Measurements from ENCODE around the gene GALNT1.

Gene GALNT1

DNA sequence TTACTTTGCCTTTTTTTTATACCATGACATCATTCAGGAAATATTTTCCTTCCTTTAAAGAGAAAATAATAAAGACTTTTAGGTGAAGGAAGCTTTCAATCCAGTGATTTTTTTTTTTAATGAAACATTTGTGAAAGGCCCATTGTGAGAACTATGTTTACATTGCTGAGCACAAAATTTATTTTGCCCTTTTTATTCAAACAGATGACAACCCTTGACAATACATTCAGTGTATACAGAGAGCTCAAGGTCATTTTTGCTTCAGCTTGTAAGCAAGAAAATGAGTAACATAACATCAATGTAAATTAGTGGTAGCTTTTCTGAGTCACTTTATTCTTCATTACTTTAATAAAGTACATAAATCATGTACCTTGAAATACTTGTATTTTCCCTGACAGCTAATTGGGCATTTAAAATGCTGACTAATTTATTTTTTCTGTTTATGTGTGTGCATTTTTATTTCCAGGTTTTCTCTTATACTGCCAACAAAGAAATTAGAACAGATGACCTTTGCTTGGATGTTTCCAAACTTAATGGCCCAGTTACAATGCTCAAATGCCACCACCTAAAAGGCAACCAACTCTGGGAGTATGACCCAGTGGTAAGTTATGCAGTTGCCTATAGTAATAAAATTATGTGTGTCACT is 121.6 kb downstream of the GALNT1 start:
- Histone ChIP-seq H3K27me3 (ENCODE audit: control insufficient read depth in 1 of 2, insufficient read depth in 2 of 2, low read length in 2 of 2) (no peaks in the 10 kb centered on the region), H3K4me1 (ENCODE audit: control insufficient read depth in 1 of 2, insufficient read depth in 2 of 2, low read length in 2 of 2) (no peaks in the 10 kb centered on the region), H3K9ac (ENCODE audit: low read depth in 1 of 2, low read length in 2 of 2) (no peak overlapping the region), H3K36me3 (ENCODE audit: control insufficient read depth in 1 of 2, insufficient read depth in 2 of 2, low read length in 2 of 2) (peaks cover 13 to 31% of the 10 kb centered on the region in 2 donors), H3K9me3 (ENCODE audit: control insufficient read depth in 1 of 2, low read length in 2 of 2) (no peaks in the 10 kb centered on the region), H3K4me3 (ENCODE audit: low read depth in 1 of 2, low read length in 2 of 2) (no peak overlapping the region), H3K27ac (ENCODE audit: low read depth, low read length) (no peak overlapping the region)

- peaks cover 7 to 37% of the 10 kb centered on the region in 2 donors for H3K36me3 ChIP-seq (ENCODE audit: control insufficient read depth in 1 of 2, insufficient read depth in 2 of 2, low read length in 2 of 2)
- H3K9me3 ChIP-seq (ENCODE audit: control insufficient read depth in 1 of 2, low read length in 2 of 2) = no peaks in the 10 kb centered on the region
- no peak overlapping the region for H3K4me3 ChIP-seq (ENCODE audit: low read depth in 1 of 2, low read length in 2 of 2)
- H3K9ac ChIP-seq (ENCODE audit: low read depth in 1 of 2, low read length in 2 of 2) = no peak overlapping the region
- no peaks in the 10 kb centered on the region for H3K27me3 ChIP-seq (ENCODE audit: control insufficient read depth in 1 of 2, insufficient read depth in 2 of 2, low read length in 2 of 2)
- H3K4me1 ChIP-seq (ENCODE audit: control insufficient read depth in 1 of 2, insufficient read depth in 2 of 2, low read length in 2 of 2) = no peaks in the 10 kb centered on the region
- H3K27ac ChIP-seq (ENCODE audit: low read depth, low read length) = no peak overlapping the region
Measured at GRCh38 chr18:35705988-35706387, 124.4 kb downstream of the GALNT1 start.

DNA sequence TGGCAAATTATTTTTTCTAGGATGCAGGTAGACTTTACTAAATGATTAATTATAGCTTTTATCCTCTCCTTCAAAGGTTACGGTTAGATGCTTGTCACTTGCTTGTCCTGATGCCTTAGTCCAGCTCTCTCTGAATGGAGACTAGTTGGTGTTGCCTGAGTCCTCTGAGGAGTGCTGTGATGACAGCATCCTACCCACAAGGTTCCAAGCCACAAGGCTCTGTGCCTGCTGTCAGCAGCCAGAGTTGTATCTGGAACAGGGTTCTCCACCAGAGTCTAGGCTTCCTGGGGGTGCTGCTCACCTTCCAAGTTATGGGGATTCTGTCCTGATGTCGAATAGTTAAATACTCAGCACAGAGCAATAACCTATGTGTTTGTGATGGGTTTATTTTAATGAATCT is 125.7 kb downstream of the GALNT1 start:
- peaks cover 7 to 37% of the 10 kb centered on the region in 2 donors for H3K36me3 ChIP-seq (ENCODE audit: control insufficient read depth in 1 of 2, insufficient read depth in 2 of 2, low read length in 2 of 2)
- no peak overlapping the region for H3K9ac ChIP-seq (ENCODE audit: low read depth in 1 of 2, low read length in 2 of 2)
- no peaks in the 10 kb centered on the region for H3K9me3 ChIP-seq (ENCODE audit: control insufficient read depth in 1 of 2, low read length in 2 of 2)
- H3K27ac ChIP-seq (ENCODE audit: low read depth, low read length) = no peak overlapping the region
- no peaks in the 10 kb centered on the region for H3K27me3 ChIP-seq (ENCODE audit: control insufficient read depth in 1 of 2, insufficient read depth in 2 of 2, low read length in 2 of 2)
- H3K4me3 ChIP-seq (ENCODE audit: low read depth in 1 of 2, low read length in 2 of 2) = no peak overlapping the region
- no peaks in the 10 kb centered on the region for H3K4me1 ChIP-seq (ENCODE audit: control insufficient read depth in 1 of 2, insufficient read depth in 2 of 2, low read length in 2 of 2)

DNA sequence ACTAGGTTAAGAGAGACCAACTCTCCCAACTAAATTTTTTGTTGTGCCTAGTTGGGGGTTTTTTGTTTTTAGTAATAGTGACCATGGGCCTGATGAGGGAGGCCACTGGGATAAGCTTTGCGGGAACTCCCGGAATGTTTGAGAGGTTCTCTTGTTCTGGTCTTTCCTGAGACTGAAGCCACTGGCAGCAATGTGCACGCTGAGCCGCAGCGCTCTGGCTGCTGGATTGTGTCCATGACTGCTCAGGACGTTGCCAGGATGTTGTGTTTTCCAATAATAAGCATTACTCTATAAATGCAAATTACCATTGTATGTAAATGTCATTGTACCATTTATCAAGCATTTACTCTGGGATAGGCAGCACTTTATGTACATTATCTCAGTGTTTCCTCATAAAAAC is 126.1 kb downstream of the GALNT1 start:
- Histone ChIP-seq H3K4me3 (ENCODE audit: low read depth in 1 of 2, low read length in 2 of 2) (no peak overlapping the region), H3K36me3 (ENCODE audit: control insufficient read depth in 1 of 2, insufficient read depth in 2 of 2, low read length in 2 of 2) (peaks cover 7 to 37% of the 10 kb centered on the region in 2 donors), H3K27me3 (ENCODE audit: control insufficient read depth in 1 of 2, insufficient read depth in 2 of 2, low read length in 2 of 2) (no peaks in the 10 kb centered on the region), H3K4me1 (ENCODE audit: control insufficient read depth in 1 of 2, insufficient read depth in 2 of 2, low read length in 2 of 2) (no peaks in the 10 kb centered on the region), H3K27ac (ENCODE audit: low read depth, low read length) (no peak overlapping the region), H3K9ac (ENCODE audit: low read depth in 1 of 2, low read length in 2 of 2) (no peak overlapping the region), H3K9me3 (ENCODE audit: control insufficient read depth in 1 of 2, low read length in 2 of 2) (no peaks in the 10 kb centered on the region)

GRCh38 chr18:35710581-35710980 is 129.0 kb downstream of the GALNT1 start:
- Histone ChIP-seq H3K4me3 (ENCODE audit: low read depth in 1 of 2, low read length in 2 of 2) (no peak overlapping the region), H3K9ac (ENCODE audit: low read depth in 1 of 2, low read length in 2 of 2) (no peak overlapping the region), H3K27me3 (ENCODE audit: control insufficient read depth in 1 of 2, insufficient read depth in 2 of 2, low read length in 2 of 2) (no peaks in the 10 kb centered on the region), H3K4me1 (ENCODE audit: control insufficient read depth in 1 of 2, insufficient read depth in 2 of 2, low read length in 2 of 2) (no peaks in the 10 kb centered on the region), H3K36me3 (ENCODE audit: control insufficient read depth in 1 of 2, insufficient read depth in 2 of 2, low read length in 2 of 2) (peaks cover 4 to 24% of the 10 kb centered on the region in 2 donors), H3K27ac (ENCODE audit: low read depth, low read length) (no peak overlapping the region), H3K9me3 (ENCODE audit: control insufficient read depth in 1 of 2, low read length in 2 of 2) (no peaks in the 10 kb centered on the region)

DNA sequence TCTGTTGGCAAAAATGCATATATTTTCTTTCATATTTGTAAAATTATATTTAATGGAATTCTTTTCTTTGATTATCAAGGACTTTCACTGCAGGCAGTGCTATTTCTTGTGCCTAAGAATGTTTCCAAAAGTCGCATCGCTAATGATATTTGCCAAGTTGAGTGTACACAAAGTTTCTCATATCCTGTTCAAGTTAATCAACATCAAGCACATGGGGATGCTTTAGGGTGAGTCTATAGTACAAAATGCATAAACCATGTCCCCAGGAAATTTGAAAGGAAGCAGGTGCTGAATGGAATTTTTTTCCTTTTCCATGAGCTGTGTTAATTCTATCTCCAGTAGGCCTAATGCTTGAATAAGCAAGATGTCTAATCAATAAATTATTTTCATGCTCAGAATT is 129.7 kb downstream of the GALNT1 start:
- H3K27ac ChIP-seq (ENCODE audit: low read depth, low read length) = no peak overlapping the region
- H3K4me3 ChIP-seq (ENCODE audit: low read depth in 1 of 2, low read length in 2 of 2) = no peak overlapping the region
- H3K4me1 ChIP-seq (ENCODE audit: control insufficient read depth in 1 of 2, insufficient read depth in 2 of 2, low read length in 2 of 2) = no peaks in the 10 kb centered on the region
- H3K9me3 ChIP-seq (ENCODE audit: control insufficient read depth in 1 of 2, low read length in 2 of 2) = no peaks in the 10 kb centered on the region
- H3K36me3 ChIP-seq (ENCODE audit: control insufficient read depth in 1 of 2, insufficient read depth in 2 of 2, low read length in 2 of 2) = peaks cover 4 to 17% of the 10 kb centered on the region in 2 donors
- H3K27me3 ChIP-seq (ENCODE audit: control insufficient read depth in 1 of 2, insufficient read depth in 2 of 2, low read length in 2 of 2) = no peaks in the 10 kb centered on the region
- no peak overlapping the region for H3K9ac ChIP-seq (ENCODE audit: low read depth in 1 of 2, low read length in 2 of 2)

DNA sequence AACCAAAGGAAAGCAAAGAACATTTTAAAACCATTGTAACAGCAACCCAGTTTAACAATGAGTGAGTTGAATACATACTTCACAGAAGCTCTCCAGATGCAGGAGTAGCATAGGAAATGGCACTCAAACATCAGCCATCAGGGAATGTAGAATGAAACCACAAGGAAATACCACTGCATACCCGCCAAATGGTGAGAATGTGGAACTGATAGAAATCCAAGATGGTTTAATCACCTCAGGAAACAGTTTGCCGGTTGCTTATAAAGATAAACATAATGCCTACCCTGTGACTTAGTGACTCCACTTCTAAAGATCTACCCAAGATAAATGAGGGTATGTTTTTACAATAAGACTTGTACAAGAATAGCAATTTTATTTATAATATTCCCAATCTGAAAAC is 132.0 kb downstream of the GALNT1 start:
- Histone ChIP-seq H3K36me3 (ENCODE audit: control insufficient read depth in 1 of 2, insufficient read depth in 2 of 2, low read length in 2 of 2) (peaks cover 4 to 16% of the 10 kb centered on the region in 2 donors), H3K4me1 (ENCODE audit: control insufficient read depth in 1 of 2, insufficient read depth in 2 of 2, low read length in 2 of 2) (no peaks in the 10 kb centered on the region), H3K9me3 (ENCODE audit: control insufficient read depth in 1 of 2, low read length in 2 of 2) (peaks cover 0 to 3% of the 10 kb centered on the region in 2 donors), H3K9ac (ENCODE audit: low read depth in 1 of 2, low read length in 2 of 2) (no peak overlapping the region), H3K27me3 (ENCODE audit: control insufficient read depth in 1 of 2, insufficient read depth in 2 of 2, low read length in 2 of 2) (no peaks in the 10 kb centered on the region), H3K4me3 (ENCODE audit: low read depth in 1 of 2, low read length in 2 of 2) (no peak overlapping the region), H3K27ac (ENCODE audit: low read depth, low read length) (no peak overlapping the region)

- Histone ChIP-seq H3K27me3 (ENCODE audit: control insufficient read depth in 1 of 2, insufficient read depth in 2 of 2, low read length in 2 of 2) (no peaks in the 10 kb centered on the region), H3K27ac (ENCODE audit: low read depth, low read length) (no peak overlapping the region), H3K9ac (ENCODE audit: low read depth in 1 of 2, low read length in 2 of 2) (no peak overlapping the region), H3K36me3 (ENCODE audit: control insufficient read depth in 1 of 2, insufficient read depth in 2 of 2, low read length in 2 of 2) (peaks cover 4 to 11% of the 10 kb centered on the region in 2 donors), H3K4me3 (ENCODE audit: low read depth in 1 of 2, low read length in 2 of 2) (no peak overlapping the region), H3K4me1 (ENCODE audit: control insufficient read depth in 1 of 2, insufficient read depth in 2 of 2, low read length in 2 of 2) (no peaks in the 10 kb centered on the region), H3K9me3 (ENCODE audit: control insufficient read depth in 1 of 2, low read length in 2 of 2) (peaks cover 3 to 8% of the 10 kb centered on the region in 2 donors)
Measured at GRCh38 chr18:35714539-35714938, 133.0 kb downstream of the GALNT1 start.

DNA sequence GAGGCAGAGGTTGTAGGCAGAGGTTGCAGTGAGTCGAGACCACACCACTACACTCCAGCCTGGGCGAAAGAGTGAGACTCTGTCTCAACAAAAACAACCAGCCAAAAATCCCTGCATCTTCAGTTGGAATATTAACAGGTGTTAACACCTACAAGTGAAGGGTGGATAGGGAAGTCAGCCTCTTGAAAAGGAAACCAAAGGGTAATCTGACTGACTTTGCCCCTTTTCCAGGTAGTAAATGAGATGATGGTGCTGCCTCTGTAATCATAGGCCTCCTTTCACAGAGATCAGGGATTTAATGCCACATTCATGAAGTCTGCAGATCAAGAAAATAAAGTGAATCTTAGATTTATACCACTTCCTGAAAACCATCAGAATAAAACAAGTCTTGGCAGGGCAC is 133.6 kb downstream of the GALNT1 start:
- H3K4me3 ChIP-seq (ENCODE audit: low read depth in 1 of 2, low read length in 2 of 2) = no peak overlapping the region
- H3K9ac ChIP-seq (ENCODE audit: low read depth in 1 of 2, low read length in 2 of 2) = no peak overlapping the region
- H3K36me3 ChIP-seq (ENCODE audit: control insufficient read depth in 1 of 2, insufficient read depth in 2 of 2, low read length in 2 of 2) = peaks cover 4 to 7% of the 10 kb centered on the region in 2 donors
- no peaks in the 10 kb centered on the region for H3K27me3 ChIP-seq (ENCODE audit: control insufficient read depth in 1 of 2, insufficient read depth in 2 of 2, low read length in 2 of 2)
- H3K9me3 ChIP-seq (ENCODE audit: control insufficient read depth in 1 of 2, low read length in 2 of 2) = peaks cover 3 to 8% of the 10 kb centered on the region in 2 donors
- H3K27ac ChIP-seq (ENCODE audit: low read depth, low read length) = no peak overlapping the region
- no peaks in the 10 kb centered on the region for H3K4me1 ChIP-seq (ENCODE audit: control insufficient read depth in 1 of 2, insufficient read depth in 2 of 2, low read length in 2 of 2)

- Histone ChIP-seq H3K9me3 (ENCODE audit: control insufficient read depth in 1 of 2, low read length in 2 of 2) (peaks cover 3 to 8% of the 10 kb centered on the region in 2 donors), H3K27me3 (ENCODE audit: control insufficient read depth in 1 of 2, insufficient read depth in 2 of 2, low read length in 2 of 2) (no peaks in the 10 kb centered on the region), H3K9ac (ENCODE audit: low read depth in 1 of 2, low read length in 2 of 2) (no peak overlapping the region), H3K27ac (ENCODE audit: low read depth, low read length) (no peak overlapping the region), H3K4me3 (ENCODE audit: low read depth in 1 of 2, low read length in 2 of 2) (no peak overlapping the region), H3K36me3 (ENCODE audit: control insufficient read depth in 1 of 2, insufficient read depth in 2 of 2, low read length in 2 of 2) (peaks cover 3 to 4% of the 10 kb centered on the region in 2 donors), H3K4me1 (ENCODE audit: control insufficient read depth in 1 of 2, insufficient read depth in 2 of 2, low read length in 2 of 2) (no peaks in the 10 kb centered on the region)
Measured at GRCh38 chr18:35716169-35716831, 134.8 kb downstream of the GALNT1 start.

All from duodenal mucosa (tissue), 2 donors.